GM12801 (cell line): ENCODE measurements around the gene KCTD1.

ENCODE experiments used
- CTCF ChIP-seq: IDR thresholded peaks from one replicate; pipeline ENCODE4 v1.5.1; 2011; ENCODE audit warnings: control low read depth; ENCODE audit not compliant: insufficient read length; ENCODE audit errors: extremely low read depth

Gene KCTD1

GRCh38 chr18:26440644-26441043 lies 107.7 kb downstream of the KCTD1 start:
- TF ChIP-seq CTCF: no peak

- no peak for TF ChIP-seq CTCF
Measured at GRCh38 chr18:26439537-26439936, 108.8 kb downstream of the KCTD1 start.

- TF ChIP-seq CTCF: no peak
Measured at GRCh38 chr18:26438980-26439379, 109.4 kb downstream of the KCTD1 start.

- no peak for TF ChIP-seq CTCF
Measured at GRCh38 chr18:26436176-26437051, 111.9 kb downstream of the KCTD1 start.

GRCh38 chr18:26435415-26436095 lies 112.8 kb downstream of the KCTD1 start:
- TF ChIP-seq CTCF: no peak

GRCh38 chr18:26434887-26435286 lies 113.5 kb downstream of the KCTD1 start:
- no peak for TF ChIP-seq CTCF

GRCh38 chr18:26432651-26433424 lies 115.5 kb downstream of the KCTD1 start:
- no peak for TF ChIP-seq CTCF
